Posterior cingulate gyrus (tissue), 11 donors: Measurements from ENCODE around the gene PDE9A.
"Not testable (repeated sequence)": the region's sequence is repeated elsewhere in the genome, so short reads cannot be mapped to it uniquely, and the experiment has no call there.

Source experiments
- DNase-seq, 10 donors: peaks; one replicate each; pipeline versions ENCODE4 v3.0.0 to v3.0.0-alpha.2; 2020 to 2021; ENCODE audit warnings: mixed read lengths in 3 of 10
- intact Hi-C: fragments of 100-400 bp; cut with DNase I; formaldehyde crosslinking; loops from one replicate; pipeline ENCODE4 v1.15.1; 2023

Gene PDE9A

DNA sequence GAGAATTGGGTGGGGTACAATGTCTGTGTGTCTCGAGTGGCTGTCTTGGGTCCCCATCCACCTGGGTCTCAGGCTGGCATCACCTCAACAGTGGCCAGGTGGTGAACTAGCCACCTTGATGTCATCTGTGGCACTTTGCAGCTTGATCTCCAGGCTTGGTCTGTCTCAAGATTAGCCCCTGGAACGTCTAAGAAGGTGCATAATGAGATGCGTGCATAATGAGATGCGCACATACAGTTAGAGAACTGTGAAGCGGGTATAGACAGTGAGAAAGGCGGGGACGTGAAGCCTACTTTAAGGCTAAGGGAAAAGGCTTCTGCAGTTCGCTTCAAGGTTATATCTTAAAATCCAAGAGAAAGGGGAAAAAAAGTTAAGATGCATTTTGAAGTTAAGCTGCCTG is 127.2 kb downstream of the PDE9A start:
- intact Hi-C loops: no loop called here

DNA sequence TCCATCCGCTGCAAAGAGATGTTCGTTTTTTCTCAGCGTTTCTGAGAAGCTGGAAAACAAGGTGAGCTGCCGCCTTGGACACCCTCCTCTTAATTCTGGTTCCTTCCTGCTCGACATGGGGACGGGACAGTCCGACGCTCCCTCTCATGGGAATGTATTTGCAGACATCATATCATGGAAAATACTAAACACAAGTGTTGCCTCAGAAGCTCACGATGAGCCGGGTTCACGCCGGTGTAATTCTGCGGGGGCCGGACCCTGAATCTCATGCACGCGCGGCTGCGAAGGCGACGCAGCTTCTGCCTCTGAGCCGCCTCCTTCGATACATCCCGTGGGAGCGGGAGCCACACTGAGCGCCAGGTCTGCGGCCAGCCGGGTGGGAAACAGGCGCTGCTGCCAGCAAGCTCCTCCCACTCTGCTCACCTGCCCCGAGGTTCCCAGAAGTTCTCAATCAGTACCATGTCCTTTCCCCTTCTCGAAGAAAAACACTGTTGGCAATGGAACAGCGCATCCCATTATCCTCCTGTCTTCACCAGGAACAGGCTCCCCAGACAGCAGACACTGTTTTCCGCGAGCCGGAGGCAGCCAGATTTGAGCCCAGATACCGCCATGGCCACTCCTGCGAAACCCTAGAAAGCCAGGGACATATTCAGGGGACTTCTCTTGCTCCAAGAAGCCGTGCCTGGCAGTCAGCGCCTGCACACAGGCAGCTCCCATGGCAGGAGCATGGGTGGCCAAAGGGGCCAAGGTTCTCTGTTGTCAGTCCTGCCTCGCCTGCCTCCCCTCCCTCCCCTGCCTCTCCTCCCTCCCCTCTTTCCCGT is 127.9 kb downstream of the PDE9A start:
- peak in 2 of 10 donors; percentile 16 to 85 for DNase-seq
- intact Hi-C loops: no loop called here

More for the DNA sequence above, 127.2 kb downstream of the PDE9A start:
- DNase-seq: peak in 1 of 10 donors; percentile 7

DNA sequence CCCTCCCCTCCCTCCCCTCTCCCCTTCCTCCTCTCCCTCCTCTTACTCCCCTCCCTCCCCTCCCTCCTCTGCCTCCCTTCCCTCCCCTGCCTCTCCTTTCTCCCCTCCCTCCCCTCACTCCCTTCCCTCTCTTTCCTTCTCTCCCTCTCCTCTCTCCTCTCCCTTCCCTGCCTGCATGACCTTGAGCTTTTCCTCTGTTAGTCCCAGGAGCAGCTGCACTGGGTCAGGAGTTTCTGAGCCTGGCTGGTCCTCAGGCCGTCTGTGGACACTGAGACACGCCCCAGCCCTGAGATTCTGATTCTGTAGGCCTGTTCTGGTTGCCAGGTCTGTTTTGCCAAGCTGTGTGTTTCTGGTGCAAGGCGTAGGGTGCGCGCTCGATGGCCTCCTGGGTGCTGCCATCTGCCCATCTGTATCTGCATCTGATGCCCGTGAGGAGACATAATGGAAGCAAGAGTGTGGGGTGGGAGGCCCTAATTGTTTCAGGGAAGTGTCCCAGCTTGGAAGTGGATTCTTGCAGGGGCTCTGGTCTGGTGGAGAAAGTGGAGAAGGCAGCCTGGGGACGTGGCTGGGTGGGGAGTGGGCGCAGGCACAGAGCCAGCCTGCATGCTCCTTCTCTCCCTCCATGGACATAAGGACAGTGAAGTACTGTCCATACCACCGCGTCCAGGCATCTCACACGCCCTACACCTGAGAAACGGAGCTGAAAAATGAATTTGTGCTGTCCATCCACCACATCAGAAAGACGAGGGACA is 128.7 kb downstream of the PDE9A start:
- peak in 1 of 10 donors; percentile 68 for DNase-seq

DNA sequence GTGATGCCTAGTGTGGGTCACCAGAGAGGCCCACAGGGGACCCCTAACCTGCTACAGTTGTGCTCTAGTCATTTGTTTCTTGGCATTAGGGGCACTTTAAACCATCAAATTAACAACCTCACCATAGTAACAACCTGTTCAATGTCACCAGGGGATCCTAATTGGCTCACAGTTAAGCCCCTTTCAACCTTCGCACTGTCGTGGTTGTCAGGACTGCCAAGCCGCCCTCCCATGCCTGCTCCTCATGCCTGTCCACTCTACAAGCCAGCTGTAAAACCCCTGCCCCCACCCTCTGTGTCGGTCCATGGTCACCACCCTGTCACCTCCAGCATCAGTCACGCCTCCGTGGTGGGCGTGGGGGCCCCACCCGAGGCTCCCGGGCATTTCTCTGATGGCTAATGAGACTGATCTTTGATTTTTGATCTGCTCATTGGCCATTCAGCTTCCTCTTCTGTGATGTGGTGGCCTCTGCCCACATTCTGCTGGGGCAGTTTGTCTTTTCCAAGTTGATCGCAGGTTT is 129.4 kb downstream of the PDE9A start:
- peak in 1 of 10 donors; percentile 46 for DNase-seq
- intact Hi-C loops: no loop called here

More for the DNA sequence above, 128.7 kb downstream of the PDE9A start:
- intact Hi-C loops: no loop called here

DNA sequence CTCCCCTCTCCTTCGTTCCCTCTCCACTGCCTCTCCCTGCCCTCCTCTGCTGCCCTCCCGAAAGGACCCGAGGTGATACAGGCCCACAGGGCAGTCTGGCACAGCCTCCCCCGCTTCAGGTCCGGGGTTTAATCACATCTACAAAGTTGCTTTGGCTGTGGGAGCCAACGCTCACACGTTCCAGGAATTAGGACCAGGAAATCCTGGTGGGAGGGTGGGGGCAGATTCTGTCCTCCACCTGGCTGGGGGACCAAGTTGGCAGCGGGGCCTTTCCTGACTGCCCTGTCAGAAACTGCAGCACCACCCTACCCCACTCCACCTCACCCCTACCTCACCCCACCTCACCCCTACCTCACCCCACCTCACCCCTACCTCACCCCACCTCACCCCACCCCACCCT is 130.9 kb downstream of the PDE9A start:
- peak in 1 of 10 donors; percentile 40 for DNase-seq
- intact Hi-C loops: no loop called here

DNA sequence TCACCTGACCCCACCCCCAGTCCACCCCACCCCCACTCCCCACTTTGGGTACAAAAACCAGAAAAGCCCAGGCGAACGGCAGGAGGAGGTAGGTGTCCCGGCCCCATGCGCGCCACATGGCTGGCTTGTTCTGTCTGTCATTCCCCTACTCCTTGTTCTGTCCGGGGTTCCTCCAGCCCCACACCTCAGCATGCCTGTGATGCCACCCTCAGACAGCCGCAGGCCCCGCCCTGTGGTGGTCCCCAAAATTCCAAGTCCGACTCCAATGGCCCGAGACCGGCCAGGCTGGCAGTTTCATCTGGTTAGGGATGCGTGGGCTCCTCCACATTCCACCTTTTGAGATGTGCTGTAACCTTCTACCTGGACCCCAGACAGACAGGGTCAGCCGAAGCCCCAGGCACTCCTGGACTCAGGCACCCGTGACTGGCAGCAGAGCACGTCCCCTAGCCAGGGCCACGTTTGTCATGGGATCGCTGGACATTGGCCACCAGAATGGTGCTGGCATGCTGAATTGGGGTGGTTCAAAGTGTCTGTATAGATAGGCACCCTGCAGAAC is 131.6 kb downstream of the PDE9A start:
- DNase-seq: peak in 1 of 10 donors; percentile 72
- intact Hi-C loops: no loop called here

DNA sequence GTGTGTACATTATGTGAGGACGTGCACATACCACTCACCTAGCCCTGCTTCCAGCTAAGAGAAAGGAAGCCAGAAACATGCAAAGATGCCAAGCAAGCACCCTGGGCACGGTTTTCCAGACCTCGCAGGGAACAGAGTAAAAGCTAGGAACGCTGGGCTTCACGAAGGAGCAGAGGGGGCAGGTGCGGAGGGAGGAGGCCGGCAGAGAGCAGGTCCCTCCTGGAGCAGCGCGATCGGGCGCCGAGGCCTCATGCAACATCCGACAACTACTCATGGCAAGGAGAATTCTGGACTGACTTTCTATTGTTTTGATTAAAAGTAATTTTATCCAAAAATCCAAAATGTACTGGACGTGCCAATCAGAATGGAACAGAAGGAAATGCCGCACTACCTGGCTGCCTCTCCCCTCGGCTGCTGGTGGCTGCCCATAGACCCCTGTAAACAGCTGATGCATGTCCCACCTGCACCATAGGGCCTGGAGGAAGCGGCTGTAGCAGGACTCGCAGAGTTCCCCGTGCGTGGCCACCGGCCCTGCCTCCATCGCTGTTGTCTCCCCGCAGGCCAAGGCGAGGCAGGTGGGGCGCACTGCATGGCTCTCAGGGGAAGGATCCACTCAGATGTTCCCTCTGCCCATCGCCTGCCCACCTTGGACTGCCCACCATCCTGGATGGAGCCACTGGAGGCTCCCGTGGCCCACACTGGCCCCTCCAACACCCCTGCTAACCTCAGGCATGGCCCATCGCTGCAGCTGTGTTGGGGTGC is 132.4 kb downstream of the PDE9A start:
- DNase-seq: no peak
- intact Hi-C loops: no loop called here

DNA sequence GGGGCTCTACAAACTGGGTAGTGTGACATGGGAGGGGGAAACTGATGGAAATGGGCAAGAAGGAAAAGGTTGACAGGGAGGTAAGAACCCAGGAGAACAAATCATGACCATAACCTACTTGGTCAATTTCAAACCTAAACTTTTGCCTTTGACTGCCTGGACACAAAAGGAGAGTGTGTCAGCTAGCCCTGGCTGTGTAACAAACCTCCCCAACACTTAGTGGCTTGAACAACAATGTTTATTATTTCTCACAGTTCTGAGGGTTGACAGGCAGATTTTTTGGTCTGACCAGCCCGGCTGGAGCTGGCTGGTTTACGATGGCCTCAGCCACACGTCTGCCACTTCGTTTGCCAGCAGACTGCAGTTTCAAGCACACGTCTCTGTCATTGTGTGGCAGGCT is 133.5 kb downstream of the PDE9A start:
- no peak for DNase-seq
- intact Hi-C loops: no loop called here

DNA sequence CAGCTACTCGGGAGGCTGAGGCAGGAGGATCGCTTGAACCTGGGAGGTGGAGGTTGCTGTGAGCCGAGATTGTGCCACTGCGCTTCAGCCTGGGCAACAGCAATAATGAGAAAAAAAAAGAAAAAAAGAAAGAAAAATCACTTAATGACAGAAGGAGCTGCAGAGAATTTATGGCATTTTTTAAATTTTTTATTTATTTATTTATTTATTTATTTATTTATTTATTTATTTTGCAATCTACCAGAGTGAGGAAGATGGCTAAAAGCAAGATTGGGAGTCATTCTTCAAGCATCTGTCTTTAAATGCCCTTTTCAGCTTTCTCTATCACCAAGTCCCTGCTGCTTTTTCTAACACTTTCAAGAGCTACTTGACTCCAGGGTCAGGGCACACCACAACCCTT is 134.2 kb downstream of the PDE9A start:
- intact Hi-C loops: no loop called here
- no peak for DNase-seq

DNA sequence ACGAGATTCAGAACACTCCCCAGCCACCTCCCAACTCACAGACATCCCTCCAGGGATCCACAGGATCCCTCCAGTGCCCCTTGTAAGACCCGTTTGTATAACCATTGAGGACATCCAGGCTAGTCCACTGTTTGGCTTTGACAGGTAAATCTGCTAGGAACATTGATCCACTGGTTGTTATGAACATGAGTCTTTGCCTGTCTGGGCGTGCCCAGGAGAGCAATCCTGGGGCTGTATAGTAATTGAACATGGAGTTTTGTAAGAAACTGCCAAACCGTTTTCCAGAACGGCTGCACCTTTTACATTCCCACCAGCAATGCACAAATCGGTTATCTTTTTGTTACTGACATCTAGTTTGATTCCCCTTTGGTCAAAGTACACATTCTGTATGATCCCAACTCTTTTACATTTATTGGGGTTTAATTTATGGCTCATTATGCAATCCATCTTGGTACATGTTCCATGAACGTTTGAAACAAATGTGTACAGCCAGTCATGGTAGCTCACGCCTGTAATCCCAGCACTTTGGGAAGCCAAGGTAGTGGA is 137.2 kb downstream of the PDE9A start:
- no peak for DNase-seq

DNA sequence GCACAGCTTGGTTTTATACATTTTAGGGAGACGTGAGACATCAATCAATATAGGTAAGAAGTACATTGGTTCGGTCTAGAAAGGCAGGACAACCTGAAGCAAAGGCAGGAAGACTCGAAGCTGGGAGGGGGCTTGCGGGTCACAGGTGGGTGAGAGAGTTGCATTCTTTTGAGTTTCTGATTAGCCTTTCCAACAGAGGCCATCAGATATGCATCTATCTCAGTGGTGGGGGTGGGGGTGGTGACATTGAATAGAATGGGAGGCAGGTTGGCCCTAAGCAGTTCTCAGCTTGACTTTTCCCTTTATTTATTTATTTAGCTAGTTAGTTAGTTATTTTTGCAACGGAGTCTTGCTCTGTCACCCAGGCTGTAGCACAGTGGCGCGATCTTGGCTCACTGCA is 140.4 kb downstream of the PDE9A start:
- intact Hi-C loops: no loop called here
- DNase-seq: no peak

More for the DNA sequence above, 137.2 kb downstream of the PDE9A start:
- intact Hi-C loops: no loop called here

DNA sequence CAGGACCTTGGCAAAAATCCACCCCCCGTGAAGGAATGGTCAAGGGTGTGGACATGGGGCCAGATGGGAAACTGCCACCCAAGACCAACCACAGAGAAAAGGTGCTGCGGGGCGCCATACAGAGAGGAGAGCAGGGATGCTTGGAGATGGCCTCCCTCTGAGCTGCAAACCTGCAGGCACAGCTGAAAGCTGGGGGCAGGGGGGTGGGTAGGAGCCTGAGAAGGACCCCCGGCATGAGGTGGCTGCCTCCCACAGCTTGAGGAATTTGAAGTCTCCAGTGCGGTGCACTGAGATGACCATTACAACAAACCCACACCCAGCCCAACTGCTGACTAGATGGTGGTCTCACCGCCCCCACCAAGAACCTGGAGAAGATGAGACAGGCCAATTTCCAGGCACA is 141.1 kb downstream of the PDE9A start:
- intact Hi-C loops: no loop called here

DNA sequence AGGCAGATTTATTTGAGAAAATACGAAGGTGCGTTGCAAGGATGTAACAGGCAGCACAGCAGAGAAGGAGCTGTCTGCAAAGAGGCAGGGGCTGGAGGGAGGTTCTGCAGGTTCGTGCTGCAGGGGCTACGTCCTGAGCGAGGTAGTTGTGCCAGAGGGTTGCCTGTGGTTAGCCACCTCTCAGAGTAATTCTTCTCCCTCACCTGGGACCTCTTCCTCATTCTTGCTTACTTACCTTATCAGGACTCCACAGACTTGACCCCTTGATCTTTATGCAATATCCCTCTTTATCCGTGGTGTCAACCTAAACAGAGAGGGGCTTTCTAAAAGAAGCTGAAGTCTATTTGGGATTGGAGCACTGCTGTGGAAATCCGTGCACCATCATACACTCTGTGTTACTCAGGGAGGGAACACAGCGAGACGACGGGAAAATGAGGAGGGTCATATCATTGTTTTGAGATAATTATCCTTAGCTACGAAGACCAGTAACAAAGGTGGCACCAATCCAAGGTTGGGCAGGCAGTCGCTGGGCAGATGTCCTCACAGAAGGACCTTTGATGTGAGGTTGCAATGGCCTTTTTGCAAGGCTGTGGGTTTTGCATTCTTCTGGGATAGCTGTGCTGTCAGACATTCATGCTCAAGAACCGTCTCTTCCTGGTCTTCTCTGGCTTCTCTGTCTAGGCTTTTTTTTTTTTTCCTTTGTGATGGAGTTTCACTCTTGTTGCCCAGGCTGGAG is 143.1 kb downstream of the PDE9A start:
- intact Hi-C loops: no loop called here
- DNase-seq: no peak

More for the DNA sequence above, 141.1 kb downstream of the PDE9A start:
- DNase-seq: no peak

DNA sequence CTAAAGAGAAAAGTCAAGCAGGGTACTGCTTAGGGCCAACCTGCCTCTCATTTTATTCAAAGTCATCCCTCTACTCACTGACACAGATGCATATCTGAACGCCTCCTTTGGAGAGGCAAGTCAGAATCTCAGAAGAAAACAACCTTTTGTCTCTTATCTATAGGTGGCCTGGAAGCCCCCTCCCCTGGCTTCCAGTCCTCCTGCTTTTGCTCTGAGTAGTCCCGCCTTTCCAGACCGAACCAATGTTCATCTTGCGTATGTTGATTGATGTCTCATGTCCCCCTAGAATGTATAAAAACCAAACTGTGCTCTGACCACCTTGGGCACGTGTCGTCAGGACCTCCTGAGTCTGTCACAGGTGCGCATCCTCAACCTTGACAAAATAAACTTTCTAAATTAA is 144.1 kb downstream of the PDE9A start:
- intact Hi-C loops: no loop called here
- no peak for DNase-seq

DNA sequence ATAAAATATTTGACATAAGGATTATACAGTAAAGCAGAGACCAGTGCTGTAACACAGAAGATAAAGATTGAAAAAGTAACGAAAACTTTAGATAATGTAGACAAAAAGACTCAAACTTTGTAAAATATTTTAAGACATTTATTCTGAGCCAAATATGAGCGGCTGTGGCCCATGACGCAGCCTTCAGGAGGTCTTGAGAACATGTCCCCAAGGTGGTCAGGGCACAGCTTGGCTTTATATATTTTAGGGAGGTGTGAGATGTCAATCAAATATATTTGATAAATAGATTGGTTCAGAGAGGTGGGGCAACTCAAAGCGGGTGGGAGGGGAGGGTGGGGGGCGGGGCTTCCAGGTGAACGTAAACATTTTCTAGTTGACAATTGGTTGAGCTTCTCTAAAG is 144.7 kb downstream of the PDE9A start:
- intact Hi-C loops: no loop called here
- DNase-seq: no peak

DNA sequence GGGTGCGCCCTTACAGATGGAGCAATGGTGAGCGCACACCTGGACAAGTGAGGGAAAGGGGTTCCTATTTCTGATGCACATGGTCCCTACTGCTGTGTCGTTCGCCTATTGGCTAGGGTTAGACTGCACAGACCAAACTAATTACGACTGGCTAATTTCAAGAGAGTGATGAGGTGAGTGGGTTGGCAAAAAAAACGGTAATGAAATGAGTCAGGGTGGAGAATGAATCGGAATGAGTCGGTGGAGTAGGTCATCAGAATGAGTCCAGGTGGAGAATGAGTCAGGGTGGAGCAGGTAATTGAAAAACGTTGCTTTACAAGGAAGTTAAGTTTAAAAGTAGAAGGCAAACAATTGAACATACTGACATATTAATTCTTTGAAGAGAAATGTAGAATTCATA is 146.1 kb downstream of the PDE9A start:
- DNase-seq: no peak
- intact Hi-C loops: no loop called here

DNA sequence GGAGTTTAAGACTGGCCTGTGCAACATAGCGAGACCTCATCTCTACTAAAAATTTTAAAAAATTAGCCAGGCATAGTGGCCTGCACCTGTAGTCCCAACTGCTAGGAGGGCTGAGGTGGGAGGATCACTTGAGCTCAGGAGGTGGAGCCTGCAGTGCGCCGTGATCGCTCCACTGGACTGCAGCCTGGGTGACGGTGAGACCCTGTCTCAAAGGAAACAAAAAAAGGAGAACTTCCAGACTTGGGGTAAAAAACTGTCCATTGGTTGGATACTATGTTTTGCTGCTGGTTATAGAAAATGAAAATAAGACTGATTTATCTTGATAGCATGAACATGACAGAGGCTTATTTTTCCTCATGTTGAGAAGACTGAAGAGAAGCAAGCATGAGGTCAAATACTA is 146.5 kb downstream of the PDE9A start:
- intact Hi-C loops: no loop called here
- no peak for DNase-seq

DNA sequence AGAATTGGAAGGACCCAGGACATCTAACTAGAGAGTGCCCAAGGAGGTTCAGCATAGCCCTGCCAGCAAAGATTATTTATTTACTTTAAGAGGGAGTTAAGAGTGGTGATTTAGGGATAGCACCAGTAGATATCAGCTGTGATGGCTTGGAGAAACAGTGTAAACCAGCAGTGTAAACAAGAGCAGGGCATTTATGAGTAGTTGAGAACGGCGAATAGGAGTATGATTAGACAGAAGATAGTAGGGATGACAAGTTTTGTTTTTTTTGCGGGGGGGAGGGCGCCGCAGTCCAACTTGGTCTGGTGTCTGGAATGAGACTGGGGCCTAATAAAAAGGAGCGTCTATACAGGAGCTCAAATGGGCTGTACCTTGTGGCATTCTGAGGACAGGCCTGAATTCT is 148.2 kb downstream of the PDE9A start:
- DNase-seq, intact Hi-C loops: not testable (repeated sequence)

DNA sequence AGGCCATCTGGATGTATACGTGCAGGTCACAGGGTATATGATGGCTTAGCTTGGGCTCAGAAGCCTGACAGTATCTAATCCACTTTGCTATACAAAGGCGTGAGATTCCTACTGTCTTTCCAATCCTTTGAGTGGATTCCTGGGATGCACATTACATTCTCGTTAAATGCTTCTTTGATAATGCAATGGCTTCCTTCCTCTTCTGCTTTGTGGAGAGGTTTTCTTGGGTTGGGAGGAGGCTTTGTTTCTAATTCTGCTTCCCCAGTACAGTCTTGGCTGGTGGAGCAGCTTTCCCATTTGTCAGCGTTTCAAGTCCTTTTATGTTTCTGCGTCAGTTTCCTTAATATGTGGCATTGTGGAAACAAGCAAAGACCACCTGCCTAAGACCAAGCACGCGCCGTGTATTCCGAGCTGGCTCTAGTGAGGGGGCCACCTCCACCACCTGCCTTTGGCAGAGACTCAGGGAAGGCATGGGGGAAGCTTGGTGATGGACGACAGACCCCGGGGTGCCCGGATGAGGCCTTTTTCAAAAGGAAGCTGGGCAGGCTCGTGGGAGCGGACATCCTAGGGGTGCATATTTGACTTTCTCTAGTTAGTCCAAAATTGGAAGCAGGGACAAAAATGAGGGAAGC is 153.2 kb downstream of the PDE9A start:
- intact Hi-C loops: no loop called here
- no peak for DNase-seq
